ENCODE results near the gene CHMP5. TPM values are rescaled to one million over a fixed set of nuclear protein-coding genes. Genes with fewer than 3 reads are reported as not detected.

CHMP5 gene
- total and polyA plus RNA-seq, 10 of the 15 experiments (the other 5 are each of a cell fraction or from before 2014, with no cell fraction given): 40.3 to 179 (median 78.6) TPM

- TF ChIP-seq, protein P1, sequence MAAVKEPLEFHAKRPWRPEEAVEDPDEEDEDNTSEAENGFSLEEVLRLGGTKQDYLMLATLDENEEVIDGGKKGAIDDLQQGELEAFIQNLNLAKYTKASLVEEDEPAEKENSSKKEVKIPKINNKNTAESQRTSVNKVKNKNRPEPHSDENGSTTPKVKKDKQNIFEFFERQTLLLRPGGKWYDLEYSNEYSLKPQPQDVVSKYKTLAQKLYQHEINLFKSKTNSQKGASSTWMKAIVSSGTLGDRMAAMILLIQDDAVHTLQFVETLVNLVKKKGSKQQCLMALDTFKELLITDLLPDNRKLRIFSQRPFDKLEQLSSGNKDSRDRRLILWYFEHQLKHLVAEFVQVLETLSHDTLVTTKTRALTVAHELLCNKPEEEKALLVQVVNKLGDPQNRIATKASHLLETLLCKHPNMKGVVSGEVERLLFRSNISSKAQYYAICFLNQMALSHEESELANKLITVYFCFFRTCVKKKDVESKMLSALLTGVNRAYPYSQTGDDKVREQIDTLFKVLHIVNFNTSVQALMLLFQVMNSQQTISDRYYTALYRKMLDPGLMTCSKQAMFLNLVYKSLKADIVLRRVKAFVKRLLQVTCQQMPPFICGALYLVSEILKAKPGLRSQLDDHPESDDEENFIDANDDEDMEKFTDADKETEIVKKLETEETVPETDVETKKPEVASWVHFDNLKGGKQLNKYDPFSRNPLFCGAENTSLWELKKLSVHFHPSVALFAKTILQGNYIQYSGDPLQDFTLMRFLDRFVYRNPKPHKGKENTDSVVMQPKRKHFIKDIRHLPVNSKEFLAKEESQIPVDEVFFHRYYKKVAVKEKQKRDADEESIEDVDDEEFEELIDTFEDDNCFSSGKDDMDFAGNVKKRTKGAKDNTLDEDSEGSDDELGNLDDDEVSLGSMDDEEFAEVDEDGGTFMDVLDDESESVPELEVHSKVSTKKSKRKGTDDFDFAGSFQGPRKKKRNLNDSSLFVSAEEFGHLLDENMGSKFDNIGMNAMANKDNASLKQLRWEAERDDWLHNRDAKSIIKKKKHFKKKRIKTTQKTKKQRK (IDR thresholded peaks at IDR 0.05; ENCODE audit: low read depth, low read length): no peak
- TF ChIP-seq MYB (IDR thresholded peaks at IDR 0.05; ENCODE audit: borderline replicate concordance, low read depth, low read length) (no peak), YY1 (IDR thresholded peaks at IDR 0.05; ENCODE audit: low read depth, low read length) (no peak), JUND (IDR thresholded peaks at IDR 0.05; ENCODE audit: low read depth, low read length) (no peak), ZNF687 (IDR thresholded peaks at IDR 0.05) (no peak), RELA (IDR thresholded peaks at IDR 0.05; ENCODE audit: borderline replicate concordance, partially characterized antibody) (no peak), ESRRA (IDR thresholded peaks at IDR 0.05; ENCODE audit: low read length) (no peak), YBX1 (IDR thresholded peaks at IDR 0.05) (no peak), HDAC6 (IDR thresholded peaks at IDR 0.05; ENCODE audit: unreplicated experiment) (no peak), MLLT1 (IDR thresholded peaks at IDR 0.05) (peak; percentile 90), CHD2 (IDR thresholded peaks at IDR 0.05; ENCODE audit: borderline replicate concordance, low read depth, low read length) (0 out of 2 replicates have a peak, but pooled peaks have one; percentile 13), CBX5 (IDR thresholded peaks at IDR 0.05; ENCODE audit: low read depth) (no peak), RB1 (IDR thresholded peaks at IDR 0.05; ENCODE audit: borderline replicate concordance) (no peak)
- TF ChIP-seq, protein P2, sequence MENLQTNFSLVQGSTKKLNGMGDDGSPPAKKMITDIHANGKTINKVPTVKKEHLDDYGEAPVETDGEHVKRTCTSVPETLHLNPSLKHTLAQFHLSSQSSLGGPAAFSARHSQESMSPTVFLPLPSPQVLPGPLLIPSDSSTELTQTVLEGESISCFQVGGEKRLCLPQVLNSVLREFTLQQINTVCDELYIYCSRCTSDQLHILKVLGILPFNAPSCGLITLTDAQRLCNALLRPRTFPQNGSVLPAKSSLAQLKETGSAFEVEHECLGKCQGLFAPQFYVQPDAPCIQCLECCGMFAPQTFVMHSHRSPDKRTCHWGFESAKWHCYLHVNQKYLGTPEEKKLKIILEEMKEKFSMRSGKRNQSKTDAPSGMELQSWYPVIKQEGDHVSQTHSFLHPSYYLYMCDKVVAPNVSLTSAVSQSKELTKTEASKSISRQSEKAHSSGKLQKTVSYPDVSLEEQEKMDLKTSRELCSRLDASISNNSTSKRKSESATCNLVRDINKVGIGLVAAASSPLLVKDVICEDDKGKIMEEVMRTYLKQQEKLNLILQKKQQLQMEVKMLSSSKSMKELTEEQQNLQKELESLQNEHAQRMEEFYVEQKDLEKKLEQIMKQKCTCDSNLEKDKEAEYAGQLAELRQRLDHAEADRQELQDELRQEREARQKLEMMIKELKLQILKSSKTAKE (IDR thresholded peaks at IDR 0.05; ENCODE audit: low read depth, poor library complexity, severe bottlenecking): no peak
- TF ChIP-seq, protein P3, sequence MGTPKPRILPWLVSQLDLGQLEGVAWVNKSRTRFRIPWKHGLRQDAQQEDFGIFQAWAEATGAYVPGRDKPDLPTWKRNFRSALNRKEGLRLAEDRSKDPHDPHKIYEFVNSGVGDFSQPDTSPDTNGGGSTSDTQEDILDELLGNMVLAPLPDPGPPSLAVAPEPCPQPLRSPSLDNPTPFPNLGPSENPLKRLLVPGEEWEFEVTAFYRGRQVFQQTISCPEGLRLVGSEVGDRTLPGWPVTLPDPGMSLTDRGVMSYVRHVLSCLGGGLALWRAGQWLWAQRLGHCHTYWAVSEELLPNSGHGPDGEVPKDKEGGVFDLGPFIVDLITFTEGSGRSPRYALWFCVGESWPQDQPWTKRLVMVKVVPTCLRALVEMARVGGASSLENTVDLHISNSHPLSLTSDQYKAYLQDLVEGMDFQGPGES (IDR thresholded peaks at IDR 0.05): no peak
Observed at GRCh38 chr9:33294670-33295432, 30.0 kb downstream of the CHMP5 start (continued).
